ENCODE results near the gene CHST14. TPM values are rescaled to one million over a fixed set of nuclear protein-coding genes. Genes with fewer than 3 reads are reported as not detected.

CHST14 gene
- total and polyA plus RNA-seq, 2 of the 8 experiments (the other 6 are each of a cell fraction or from before 2014, with no cell fraction given) = 13.4 to 20.3 TPM

- H3K23me2 ChIP-seq (ENCODE audit: low read depth, low read length) = no peaks in the 10 kb centered on the region
- H3K79me1 ChIP-seq (ENCODE audit: low read depth, low read length) = no peaks in the 10 kb centered on the region
- FAIRE-seq (no peak), DNase-seq (ENCODE audit: low read depth in 1 of 2, low spot score in 2 of 2) (no peak)
- no peaks in the 10 kb centered on the region for H3K79me2 ChIP-seq (ENCODE audit: control insufficient read depth in 1 of 2, insufficient read depth in 2 of 2, low read length in 2 of 2)
- no peak overlapping the region for H3K9ac ChIP-seq (replicated peaks in 1 of 4; ENCODE audit: extremely low read depth in 1 of 4, low read depth in 3 of 4, low read length in 3 of 4)
- H3K4ac ChIP-seq (replicated peaks; ENCODE audit: insufficient read length, low read depth, low read length) = no peak overlapping the region
- H4K91ac ChIP-seq (replicated peaks; ENCODE audit: insufficient read length, low read length) = no peak overlapping the region
- CTCF ChIA-PET (ENCODE audit: partially characterized antibody) = no interaction called here
- H2AFZ ChIP-seq (ENCODE audit: low read length) = peak overlapping the region; percentile 93
- H3K4me3 ChIP-seq (ENCODE audit: extremely low read depth in 1 of 4, insufficient read depth in 2 of 4, low read depth in 3 of 4, low read length in 4 of 4) = no peak overlapping the region
- H3K4me1 ChIP-seq (replicated peaks in 1 of 4; ENCODE audit: control insufficient read depth in 3 of 4, insufficient read depth in 4 of 4, low read length in 3 of 4) = no peaks in the 10 kb centered on the region; a peak in 1 of 7 replicates
- no peaks in the 10 kb centered on the region for H3K9me3 ChIP-seq (ENCODE audit: insufficient read depth in 2 of 2, low read depth in 1 of 2, low read length in 1 of 2)
- no peak overlapping the region for H4K5ac ChIP-seq (ENCODE audit: insufficient read length, low read depth, low read length)
- H3K18ac ChIP-seq (ENCODE audit: extremely low read depth, low read length) = no peak overlapping the region
- H3K23ac ChIP-seq (ENCODE audit: insufficient read length) = no peak overlapping the region
- H3K27ac ChIP-seq (ENCODE audit: low read depth, low read length) = no peak overlapping the region
- H4K8ac ChIP-seq (ENCODE audit: extremely low read depth, insufficient read depth, low read length) = peak overlapping the region; percentile 80
- no peak overlapping the region for H3K14ac ChIP-seq (ENCODE audit: insufficient read length)
- no peak overlapping the region for H2BK12ac ChIP-seq (ENCODE audit: low read depth, low read length)
- H2BK5ac ChIP-seq (ENCODE audit: low read depth, low read length) = no peak overlapping the region
- H2BK120ac ChIP-seq (replicated peaks; ENCODE audit: low read depth, low read length) = no peak overlapping the region
- WGBS, 2 experiments (ENCODE audit: extremely low coverage in 1 of 2, insufficient coverage in 1 of 2, insufficient read length in 1 of 2, insufficient replicate concordance in 2 of 2, low coverage in 1 of 2, low lambda C conversion rate in 2 of 2, missing lambda C conversion rate in 1 of 2) = 87% methylated on average over 39 of the region's 47 CpGs; no CpG with 5 or more reads in 1 of the 2 experiments
- POLR2A ChIA-PET (ENCODE audit: partially characterized antibody) = no interaction called here
- no peak overlapping the region for H2BK15ac ChIP-seq (ENCODE audit: low read length)
- TF ChIP-seq YY1 (IDR thresholded peaks at IDR 0.05; ENCODE audit: low read depth, low read length) (peak; percentile 62), TAF1 (IDR thresholded peaks at IDR 0.05; ENCODE audit: low read depth, low read length) (no peak)
- H3K27me3 ChIP-seq (replicated peaks in 1 of 4; ENCODE audit: control insufficient read depth in 3 of 4, extremely low read depth in 1 of 4, insufficient read depth in 3 of 4, low read length in 3 of 4) = no peaks in the 10 kb centered on the region
- no peaks in the 10 kb centered on the region; a peak in 1 of 8 replicates for H3K36me3 ChIP-seq (ENCODE audit: control insufficient read depth in 2 of 4, insufficient read depth in 4 of 4, low read length in 3 of 4)
- H2AK5ac ChIP-seq (ENCODE audit: low read depth, low read length) = no peak overlapping the region
- H3K4me2 ChIP-seq (ENCODE audit: insufficient read depth in 1 of 2, low read depth in 2 of 2, low read length in 2 of 2) = no peak overlapping the region
- H3K56ac ChIP-seq (replicated peaks; ENCODE audit: insufficient read length, low read depth, low read length) = no peak overlapping the region
- no peak overlapping the region for H2BK20ac ChIP-seq (ENCODE audit: low read length)
- H4K20me1 ChIP-seq (replicated peaks in 1 of 2; ENCODE audit: control insufficient read depth in 1 of 2, insufficient read depth in 2 of 2, low read length in 2 of 2) = peaks cover 0 to 2% of the 10 kb centered on the region in 2 experiments
These were observed 18.7 kb downstream of the CHST14 start for GRCh38 chr15:40489274-40490175.
